Measurements from ENCODE around the gene GET3. TPM values are rescaled to one million over a fixed set of nuclear protein-coding genes. Genes with fewer than 3 reads are reported as not detected.

The GET3 gene
- total RNA-seq, 1 donor = 99.5 TPM

- Histone ChIP-seq H2AFZ (ENCODE audit: low read length) (no peak overlapping the region), H3K79me2 (ENCODE audit: insufficient read depth, low read length) (peaks cover 2% of the 10 kb centered on the region), H3K4me2 (ENCODE audit: insufficient read depth, low read length) (no peak overlapping the region), H3K27me3 (ENCODE audit: insufficient read depth, low read length) (no peaks in the 10 kb centered on the region), H4K20me1 (ENCODE audit: insufficient read depth, low read length) (peaks cover 5% of the 10 kb centered on the region), H3K4me3 (ENCODE audit: insufficient read depth, low read length) (no peak overlapping the region), H3K36me3 (ENCODE audit: insufficient read depth, low read length) (peaks cover 86% of the 10 kb centered on the region), H3K27ac (ENCODE audit: low read depth, low read length) (no peak overlapping the region), H3K4me1 (ENCODE audit: insufficient read depth, low read length) (no peaks in the 10 kb centered on the region), H3K9me3 (ENCODE audit: low read depth, low read length) (no peaks in the 10 kb centered on the region)
- TF ChIP-seq CTCF (IDR thresholded peaks at IDR 0.05; ENCODE audit: extremely low read depth, low read depth, low read length) = no peak
- peak; percentile 95 for DNase-seq (ENCODE audit: insufficient read length, low spot score, missing footprints)
These were observed 34.3 kb upstream of the GET3 start for GRCh38 chr19:12703046-12703445.

- peaks cover 90% of the 10 kb centered on the region for H3K36me3 ChIP-seq (ENCODE audit: insufficient read depth, low read length)
- H3K27me3 ChIP-seq (ENCODE audit: insufficient read depth, low read length) = no peaks in the 10 kb centered on the region
- H4K20me1 ChIP-seq (ENCODE audit: insufficient read depth, low read length) = peaks cover 5% of the 10 kb centered on the region
- H2AFZ ChIP-seq (ENCODE audit: low read length) = no peak overlapping the region
- H3K9me3 ChIP-seq (ENCODE audit: low read depth, low read length) = no peaks in the 10 kb centered on the region
- TF ChIP-seq CTCF (IDR thresholded peaks at IDR 0.05; ENCODE audit: extremely low read depth, low read depth, low read length) = no peak
- H3K4me2 ChIP-seq (ENCODE audit: insufficient read depth, low read length) = no peak overlapping the region
- no peak overlapping the region for H3K4me3 ChIP-seq (ENCODE audit: insufficient read depth, low read length)
- peak; percentile 64 for DNase-seq (ENCODE audit: insufficient read length, low spot score, missing footprints)
- no peaks in the 10 kb centered on the region for H3K4me1 ChIP-seq (ENCODE audit: insufficient read depth, low read length)
- H3K27ac ChIP-seq (ENCODE audit: low read depth, low read length) = no peak overlapping the region
- peaks cover 2% of the 10 kb centered on the region for H3K79me2 ChIP-seq (ENCODE audit: insufficient read depth, low read length)
These were observed 32.1 kb upstream of the GET3 start for GRCh38 chr19:12705169-12705568.

GRCh38 chr19:12705654-12706331 lies 31.5 kb upstream of the GET3 start:
- no peak overlapping the region for H3K27ac ChIP-seq (ENCODE audit: low read depth, low read length)
- peaks cover 93% of the 10 kb centered on the region for H3K36me3 ChIP-seq (ENCODE audit: insufficient read depth, low read length)
- peaks cover 7% of the 10 kb centered on the region for H3K79me2 ChIP-seq (ENCODE audit: insufficient read depth, low read length)
- no peaks in the 10 kb centered on the region for H3K9me3 ChIP-seq (ENCODE audit: low read depth, low read length)
- H4K20me1 ChIP-seq (ENCODE audit: insufficient read depth, low read length) = peaks cover 5% of the 10 kb centered on the region
- no peak overlapping the region for H3K4me3 ChIP-seq (ENCODE audit: insufficient read depth, low read length)
- no peaks in the 10 kb centered on the region for H3K27me3 ChIP-seq (ENCODE audit: insufficient read depth, low read length)
- H3K4me1 ChIP-seq (ENCODE audit: insufficient read depth, low read length) = no peaks in the 10 kb centered on the region
- peak; percentile 73 for DNase-seq (ENCODE audit: insufficient read length, low spot score, missing footprints)
- no peak overlapping the region for H3K4me2 ChIP-seq (ENCODE audit: insufficient read depth, low read length)
- no peak overlapping the region for H2AFZ ChIP-seq (ENCODE audit: low read length)
- no peak for TF ChIP-seq CTCF (IDR thresholded peaks at IDR 0.05; ENCODE audit: extremely low read depth, low read depth, low read length)

- H4K20me1 ChIP-seq (ENCODE audit: insufficient read depth, low read length) = peaks cover 6% of the 10 kb centered on the region
- no peaks in the 10 kb centered on the region for H3K27me3 ChIP-seq (ENCODE audit: insufficient read depth, low read length)
- H3K4me1 ChIP-seq (ENCODE audit: insufficient read depth, low read length) = no peaks in the 10 kb centered on the region
- H3K9me3 ChIP-seq (ENCODE audit: low read depth, low read length) = no peaks in the 10 kb centered on the region
- no peak overlapping the region for H3K4me3 ChIP-seq (ENCODE audit: insufficient read depth, low read length)
- no peak for TF ChIP-seq CTCF (IDR thresholded peaks at IDR 0.05; ENCODE audit: extremely low read depth, low read depth, low read length)
- peaks cover 92% of the 10 kb centered on the region for H3K36me3 ChIP-seq (ENCODE audit: insufficient read depth, low read length)
- DNase-seq (ENCODE audit: insufficient read length, low spot score, missing footprints) = no peak
- H2AFZ ChIP-seq (ENCODE audit: low read length) = no peak overlapping the region
- H3K27ac ChIP-seq (ENCODE audit: low read depth, low read length) = no peak overlapping the region
- H3K4me2 ChIP-seq (ENCODE audit: insufficient read depth, low read length) = no peak overlapping the region
- peaks cover 10% of the 10 kb centered on the region for H3K79me2 ChIP-seq (ENCODE audit: insufficient read depth, low read length)
These were observed 31.0 kb upstream of the GET3 start for GRCh38 chr19:12706332-12706718.
